ENCODE results near the gene SERPINC1.

Gene SERPINC1

GRCh38 chr1:173916667-173917066 lies 460 bp downstream of the SERPINC1 start:
- TF ChIP-seq CTCF (conservative IDR thresholded peaks at IDR 0.05; ENCODE audit: low read depth) = no peak
- ChIA-PET POLR2A (ENCODE audit: low non-redundant PET) (no interaction called here), CTCF (no interaction called here)
- H3K27ac ChIP-seq = no peak overlapping the region
- DNase-seq (ENCODE audit: low spot score) = no peak

DNA sequence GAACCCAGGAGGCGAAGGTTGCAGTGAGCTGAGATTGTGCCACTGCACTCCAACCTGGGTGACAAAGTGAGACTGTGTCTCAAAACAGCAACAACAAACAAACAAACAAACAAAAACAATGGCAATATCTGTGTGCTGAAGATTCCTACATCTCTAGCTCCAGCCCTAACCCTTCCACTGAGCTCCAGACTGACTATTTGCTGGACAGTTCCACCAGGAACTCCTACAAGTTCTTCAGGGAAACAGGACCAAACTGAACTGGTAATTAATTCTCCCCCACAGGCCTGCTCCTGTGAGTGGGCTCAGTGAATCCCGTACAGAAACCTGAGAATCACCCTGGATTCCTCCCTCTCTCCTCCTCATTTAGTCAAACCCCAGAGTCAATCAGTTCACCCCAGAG lies 1.5 kb downstream of the SERPINC1 start:
- no peak overlapping the region for H3K27ac ChIP-seq
- ChIA-PET CTCF (interaction anchor here (1.1 kb wide), 1 partner anchor 16 kb away, joined by 3 read pairs; no protein-coding TSS in a partner anchor), POLR2A (ENCODE audit: low non-redundant PET) (interaction anchor here (0.6 kb wide), 1 partner anchor 532 kb away, joined by 3 read pairs; the partner anchor contains the start of gene GPR52)
- no peak for TF ChIP-seq CTCF (conservative IDR thresholded peaks at IDR 0.05; ENCODE audit: low read depth)
- no peak for DNase-seq (ENCODE audit: low spot score)

DNA sequence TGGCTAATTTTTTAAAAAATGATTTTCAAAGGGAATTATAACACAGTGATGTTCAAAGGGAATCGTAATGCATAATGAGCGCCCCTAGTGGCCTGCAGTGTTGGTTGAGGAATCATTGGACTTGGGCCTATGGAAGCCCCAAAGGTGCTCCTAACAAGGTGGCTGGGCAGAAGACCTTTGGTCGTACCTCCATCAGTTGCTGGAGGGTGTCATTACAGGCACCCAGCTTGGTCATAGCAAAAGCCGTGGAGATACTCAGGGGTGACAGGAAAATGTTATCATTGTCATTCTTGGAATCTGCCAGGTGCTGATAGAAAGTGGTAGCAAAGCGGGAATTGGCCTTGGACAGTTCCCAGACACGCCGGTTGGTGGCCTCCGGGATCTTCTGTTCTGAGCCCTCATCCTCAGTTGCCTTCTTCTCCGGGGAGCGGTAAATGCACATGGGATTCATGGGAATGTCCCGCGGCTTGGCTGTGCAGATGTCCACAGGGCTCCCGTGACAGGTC lies 2.7 kb downstream of the SERPINC1 start:
- ChIA-PET POLR2A (ENCODE audit: low non-redundant PET) (no interaction called here), CTCF (interaction anchor here (0.6 to 1.2 kb wide), 2 partner anchors 45 to 136 kb away, joined by 3 to 5 read pairs; no protein-coding TSS in a partner anchor)
- peak; percentile 29 for DNase-seq (ENCODE audit: low spot score)
- no peak overlapping the region for H3K27ac ChIP-seq
- peak; percentile 38; the same call in 1 of the 2 replicates for TF ChIP-seq CTCF (conservative IDR thresholded peaks at IDR 0.05; ENCODE audit: low read depth)

DNA sequence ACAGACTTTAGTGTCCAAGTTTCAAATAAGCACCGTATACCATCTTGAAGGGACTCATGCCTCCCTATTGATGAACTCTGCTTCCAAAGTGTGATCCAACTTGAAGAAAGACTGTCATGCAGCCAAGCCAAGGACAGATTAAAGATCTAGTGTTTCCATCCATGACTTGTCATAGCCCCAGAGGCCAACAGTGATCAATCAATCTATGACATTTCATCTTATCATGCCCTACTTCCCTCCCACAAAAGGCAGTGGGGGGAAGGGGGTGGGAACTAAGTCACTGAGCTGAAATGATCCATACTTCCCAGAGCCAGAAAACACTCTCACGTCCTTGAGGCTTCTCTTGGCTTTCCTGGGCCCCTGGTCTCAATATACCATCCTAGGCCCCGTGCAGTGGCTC lies 4.0 kb downstream of the SERPINC1 start:
- no peak for DNase-seq (ENCODE audit: low spot score)
- ChIA-PET CTCF (interaction anchor here (0.7 to 1.2 kb wide), 3 partner anchors 44 to 237 kb away, joined by 3 to 6 read pairs (median 5); no protein-coding TSS in a partner anchor), POLR2A (ENCODE audit: low non-redundant PET) (no interaction called here)
- no peak overlapping the region for H3K27ac ChIP-seq
- no peak for TF ChIP-seq CTCF (conservative IDR thresholded peaks at IDR 0.05; ENCODE audit: low read depth)

GRCh38 chr1:173903827-173904531 lies 13.1 kb downstream of the SERPINC1 start:
- no peak for TF ChIP-seq CTCF (conservative IDR thresholded peaks at IDR 0.05; ENCODE audit: low read depth)
- ChIA-PET POLR2A (ENCODE audit: low non-redundant PET) (no interaction called here), CTCF (no interaction called here)
- no peak for DNase-seq (ENCODE audit: low spot score)
- H3K27ac ChIP-seq = no peak overlapping the region

- TF ChIP-seq CTCF (conservative IDR thresholded peaks at IDR 0.05; ENCODE audit: low read depth) = no peak
- no peak for DNase-seq (ENCODE audit: low spot score)
- ChIA-PET POLR2A (ENCODE audit: low non-redundant PET) (no interaction called here), CTCF (no interaction called here)
- H3K27ac ChIP-seq = no peak overlapping the region
These were observed 16.1 kb downstream of the SERPINC1 start for GRCh38 chr1:173900992-173901391.

Data from RWPE1 (cell line).